ENCODE measurements around the gene MTHFD2L. TPM values are rescaled to one million over a fixed set of nuclear protein-coding genes. Genes with fewer than 3 reads are reported as not detected.

MTHFD2L gene
- total and polyA plus RNA-seq, 2 of the 8 experiments (the other 6 are each of a cell fraction or from before 2014, with no cell fraction given), result 5.4 to 15.0 TPM

DNA sequence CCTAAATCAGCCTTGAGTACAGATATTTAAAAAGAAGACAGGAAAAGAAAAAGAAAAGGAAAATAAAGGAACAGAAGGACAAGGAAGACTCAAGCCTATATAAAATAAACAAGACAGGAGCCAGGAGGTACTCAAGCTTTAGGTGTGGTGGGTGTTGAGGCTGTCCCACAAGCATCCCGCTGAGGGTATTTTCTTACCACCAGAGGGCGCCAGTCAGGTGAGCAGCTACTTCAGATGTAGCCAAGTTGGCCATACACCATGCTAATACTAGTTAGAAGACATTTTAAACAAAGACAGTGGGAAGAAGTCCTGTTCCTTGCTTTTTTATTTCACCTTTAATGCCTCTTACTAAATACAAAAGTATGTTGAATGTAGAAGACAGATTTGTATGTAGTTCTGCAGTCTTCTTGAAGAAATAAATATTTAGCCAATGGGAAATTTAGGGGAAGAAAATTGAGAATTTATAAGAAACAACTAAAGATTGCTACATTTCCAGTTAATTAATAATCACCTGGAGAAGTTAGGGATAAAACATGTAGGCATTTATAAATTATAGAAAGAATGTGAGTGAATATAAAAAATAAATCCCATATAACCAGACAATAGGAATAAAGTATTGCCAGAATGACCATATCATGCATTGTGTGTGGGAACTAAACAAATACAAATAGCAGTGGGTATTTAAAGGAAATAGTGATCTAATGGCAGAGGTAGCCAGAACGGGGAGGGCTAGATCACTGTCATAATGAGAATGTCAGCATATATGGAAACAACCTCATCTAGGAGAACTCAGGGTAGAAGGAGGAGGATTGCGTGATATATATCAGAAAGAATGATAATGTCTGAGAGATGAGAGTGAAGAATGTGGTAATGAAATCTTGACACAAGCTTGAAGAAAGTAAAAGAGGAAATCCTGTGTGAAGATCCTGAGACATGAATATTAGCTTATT is 71.0 kb downstream of the MTHFD2L start (continued):
- TF ChIP-seq, protein P1, sequence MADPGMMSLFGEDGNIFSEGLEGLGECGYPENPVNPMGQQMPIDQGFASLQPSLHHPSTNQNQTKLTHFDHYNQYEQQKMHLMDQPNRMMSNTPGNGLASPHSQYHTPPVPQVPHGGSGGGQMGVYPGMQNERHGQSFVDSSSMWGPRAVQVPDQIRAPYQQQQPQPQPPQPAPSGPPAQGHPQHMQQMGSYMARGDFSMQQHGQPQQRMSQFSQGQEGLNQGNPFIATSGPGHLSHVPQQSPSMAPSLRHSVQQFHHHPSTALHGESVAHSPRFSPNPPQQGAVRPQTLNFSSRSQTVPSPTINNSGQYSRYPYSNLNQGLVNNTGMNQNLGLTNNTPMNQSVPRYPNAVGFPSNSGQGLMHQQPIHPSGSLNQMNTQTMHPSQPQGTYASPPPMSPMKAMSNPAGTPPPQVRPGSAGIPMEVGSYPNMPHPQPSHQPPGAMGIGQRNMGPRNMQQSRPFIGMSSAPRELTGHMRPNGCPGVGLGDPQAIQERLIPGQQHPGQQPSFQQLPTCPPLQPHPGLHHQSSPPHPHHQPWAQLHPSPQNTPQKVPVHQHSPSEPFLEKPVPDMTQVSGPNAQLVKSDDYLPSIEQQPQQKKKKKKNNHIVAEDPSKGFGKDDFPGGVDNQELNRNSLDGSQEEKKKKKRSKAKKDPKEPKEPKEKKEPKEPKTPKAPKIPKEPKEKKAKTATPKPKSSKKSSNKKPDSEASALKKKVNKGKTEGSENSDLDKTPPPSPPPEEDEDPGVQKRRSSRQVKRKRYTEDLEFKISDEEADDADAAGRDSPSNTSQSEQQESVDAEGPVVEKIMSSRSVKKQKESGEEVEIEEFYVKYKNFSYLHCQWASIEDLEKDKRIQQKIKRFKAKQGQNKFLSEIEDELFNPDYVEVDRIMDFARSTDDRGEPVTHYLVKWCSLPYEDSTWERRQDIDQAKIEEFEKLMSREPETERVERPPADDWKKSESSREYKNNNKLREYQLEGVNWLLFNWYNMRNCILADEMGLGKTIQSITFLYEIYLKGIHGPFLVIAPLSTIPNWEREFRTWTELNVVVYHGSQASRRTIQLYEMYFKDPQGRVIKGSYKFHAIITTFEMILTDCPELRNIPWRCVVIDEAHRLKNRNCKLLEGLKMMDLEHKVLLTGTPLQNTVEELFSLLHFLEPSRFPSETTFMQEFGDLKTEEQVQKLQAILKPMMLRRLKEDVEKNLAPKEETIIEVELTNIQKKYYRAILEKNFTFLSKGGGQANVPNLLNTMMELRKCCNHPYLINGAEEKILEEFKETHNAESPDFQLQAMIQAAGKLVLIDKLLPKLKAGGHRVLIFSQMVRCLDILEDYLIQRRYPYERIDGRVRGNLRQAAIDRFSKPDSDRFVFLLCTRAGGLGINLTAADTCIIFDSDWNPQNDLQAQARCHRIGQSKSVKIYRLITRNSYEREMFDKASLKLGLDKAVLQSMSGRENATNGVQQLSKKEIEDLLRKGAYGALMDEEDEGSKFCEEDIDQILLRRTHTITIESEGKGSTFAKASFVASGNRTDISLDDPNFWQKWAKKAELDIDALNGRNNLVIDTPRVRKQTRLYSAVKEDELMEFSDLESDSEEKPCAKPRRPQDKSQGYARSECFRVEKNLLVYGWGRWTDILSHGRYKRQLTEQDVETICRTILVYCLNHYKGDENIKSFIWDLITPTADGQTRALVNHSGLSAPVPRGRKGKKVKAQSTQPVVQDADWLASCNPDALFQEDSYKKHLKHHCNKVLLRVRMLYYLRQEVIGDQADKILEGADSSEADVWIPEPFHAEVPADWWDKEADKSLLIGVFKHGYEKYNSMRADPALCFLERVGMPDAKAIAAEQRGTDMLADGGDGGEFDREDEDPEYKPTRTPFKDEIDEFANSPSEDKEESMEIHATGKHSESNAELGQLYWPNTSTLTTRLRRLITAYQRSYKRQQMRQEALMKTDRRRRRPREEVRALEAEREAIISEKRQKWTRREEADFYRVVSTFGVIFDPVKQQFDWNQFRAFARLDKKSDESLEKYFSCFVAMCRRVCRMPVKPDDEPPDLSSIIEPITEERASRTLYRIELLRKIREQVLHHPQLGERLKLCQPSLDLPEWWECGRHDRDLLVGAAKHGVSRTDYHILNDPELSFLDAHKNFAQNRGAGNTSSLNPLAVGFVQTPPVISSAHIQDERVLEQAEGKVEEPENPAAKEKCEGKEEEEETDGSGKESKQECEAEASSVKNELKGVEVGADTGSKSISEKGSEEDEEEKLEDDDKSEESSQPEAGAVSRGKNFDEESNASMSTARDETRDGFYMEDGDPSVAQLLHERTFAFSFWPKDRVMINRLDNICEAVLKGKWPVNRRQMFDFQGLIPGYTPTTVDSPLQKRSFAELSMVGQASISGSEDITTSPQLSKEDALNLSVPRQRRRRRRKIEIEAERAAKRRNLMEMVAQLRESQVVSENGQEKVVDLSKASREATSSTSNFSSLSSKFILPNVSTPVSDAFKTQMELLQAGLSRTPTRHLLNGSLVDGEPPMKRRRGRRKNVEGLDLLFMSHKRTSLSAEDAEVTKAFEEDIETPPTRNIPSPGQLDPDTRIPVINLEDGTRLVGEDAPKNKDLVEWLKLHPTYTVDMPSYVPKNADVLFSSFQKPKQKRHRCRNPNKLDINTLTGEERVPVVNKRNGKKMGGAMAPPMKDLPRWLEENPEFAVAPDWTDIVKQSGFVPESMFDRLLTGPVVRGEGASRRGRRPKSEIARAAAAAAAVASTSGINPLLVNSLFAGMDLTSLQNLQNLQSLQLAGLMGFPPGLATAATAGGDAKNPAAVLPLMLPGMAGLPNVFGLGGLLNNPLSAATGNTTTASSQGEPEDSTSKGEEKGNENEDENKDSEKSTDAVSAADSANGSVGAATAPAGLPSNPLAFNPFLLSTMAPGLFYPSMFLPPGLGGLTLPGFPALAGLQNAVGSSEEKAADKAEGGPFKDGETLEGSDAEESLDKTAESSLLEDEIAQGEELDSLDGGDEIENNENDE (IDR thresholded peaks at IDR 0.05; ENCODE audit: insufficient replicate concordance, low read length), result no peak
- TF ChIP-seq SIX5 (IDR thresholded peaks at IDR 0.05; ENCODE audit: low read depth, low read length) (no peak), NRF1 (IDR thresholded peaks at IDR 0.05; ENCODE audit: low read depth, low read length) (no peak), EGR1 (IDR thresholded peaks at IDR 0.05; ENCODE audit: borderline replicate concordance, low read depth, low read length) (no peak), SRF (IDR thresholded peaks at IDR 0.05; ENCODE audit: low read depth, low read length) (no peak), FOSL1 (IDR thresholded peaks at IDR 0.05; ENCODE audit: insufficient read depth, low read depth, low read length) (no peak), YY1 (IDR thresholded peaks at IDR 0.05; ENCODE audit: low read depth, low read length) (peak; percentile 55; the same call in 1 of the 2 replicates), RAD21 (IDR thresholded peaks at IDR 0.05 in 1 of 2, conservative IDR thresholded peaks at IDR 0.05 in 1 of 2; ENCODE audit: low read depth in 2 of 2, low read length in 2 of 2) (peak; percentile 73 to 74), EP300 (IDR thresholded peaks at IDR 0.05; ENCODE audit: borderline replicate concordance in 1 of 2, low read depth in 2 of 2, low read length in 2 of 2) (no peak)

Data from H1 (cell line).